ENCODE measurements around the gene MYH13. TPM values are rescaled to one million over a fixed set of nuclear protein-coding genes. Genes with fewer than 3 reads are reported as not detected.

Gene MYH13
- total RNA-seq = not detected

DNA sequence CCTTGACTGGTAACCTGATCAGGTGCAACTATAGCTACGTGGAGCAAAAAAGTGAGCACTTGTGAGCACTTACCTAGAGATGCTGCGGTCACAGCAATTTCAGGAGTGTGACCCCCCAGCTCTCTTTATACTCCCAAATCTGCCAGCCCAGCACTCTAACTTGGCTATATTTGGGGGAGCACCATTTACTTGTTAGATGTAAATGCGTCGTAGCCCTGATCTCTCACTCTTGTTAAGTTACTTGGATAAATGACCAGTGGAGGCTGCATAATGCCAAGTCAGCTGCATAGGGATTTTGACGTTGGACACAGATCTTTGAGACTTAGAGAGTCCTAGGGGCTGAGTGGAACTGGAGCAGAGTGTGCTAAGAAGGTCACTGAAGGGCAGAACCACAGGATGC is at the start of gene MYH13:
MYH13 (minus strand) TSS at position 101 of the 400 bp plus-strand sequence. CDS start 8,476 bp downstream, outside the sequence.
- Histone ChIP-seq H3K4me1 (no peaks in the 10 kb centered on the region), H3K4me3 (no peak within 1 kb of the TSS), H3K27ac (no peak within 1 kb of the TSS), H3K36me3 (no peaks in the 10 kb centered on the region), H3K9me3 (no peaks in the 10 kb centered on the region), H3K27me3 (no peaks in the 10 kb centered on the region)
- no peak for DNase-seq (ENCODE audit: low spot score in 2 of 2)
- 81% methylated on average over 5 of the region's 5 CpGs for WGBS
- no peak for TF ChIP-seq POLR2A (IDR thresholded peaks at IDR 0.05)
- no peak for TF ChIP-seq POLR2AphosphoS5 (IDR thresholded peaks at IDR 0.05)
- TF ChIP-seq, protein P1, sequence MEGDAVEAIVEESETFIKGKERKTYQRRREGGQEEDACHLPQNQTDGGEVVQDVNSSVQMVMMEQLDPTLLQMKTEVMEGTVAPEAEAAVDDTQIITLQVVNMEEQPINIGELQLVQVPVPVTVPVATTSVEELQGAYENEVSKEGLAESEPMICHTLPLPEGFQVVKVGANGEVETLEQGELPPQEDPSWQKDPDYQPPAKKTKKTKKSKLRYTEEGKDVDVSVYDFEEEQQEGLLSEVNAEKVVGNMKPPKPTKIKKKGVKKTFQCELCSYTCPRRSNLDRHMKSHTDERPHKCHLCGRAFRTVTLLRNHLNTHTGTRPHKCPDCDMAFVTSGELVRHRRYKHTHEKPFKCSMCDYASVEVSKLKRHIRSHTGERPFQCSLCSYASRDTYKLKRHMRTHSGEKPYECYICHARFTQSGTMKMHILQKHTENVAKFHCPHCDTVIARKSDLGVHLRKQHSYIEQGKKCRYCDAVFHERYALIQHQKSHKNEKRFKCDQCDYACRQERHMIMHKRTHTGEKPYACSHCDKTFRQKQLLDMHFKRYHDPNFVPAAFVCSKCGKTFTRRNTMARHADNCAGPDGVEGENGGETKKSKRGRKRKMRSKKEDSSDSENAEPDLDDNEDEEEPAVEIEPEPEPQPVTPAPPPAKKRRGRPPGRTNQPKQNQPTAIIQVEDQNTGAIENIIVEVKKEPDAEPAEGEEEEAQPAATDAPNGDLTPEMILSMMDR (IDR thresholded peaks at IDR 0.05) = no peak
- TF ChIP-seq EP300 (IDR thresholded peaks at IDR 0.05) = no peak

DNA sequence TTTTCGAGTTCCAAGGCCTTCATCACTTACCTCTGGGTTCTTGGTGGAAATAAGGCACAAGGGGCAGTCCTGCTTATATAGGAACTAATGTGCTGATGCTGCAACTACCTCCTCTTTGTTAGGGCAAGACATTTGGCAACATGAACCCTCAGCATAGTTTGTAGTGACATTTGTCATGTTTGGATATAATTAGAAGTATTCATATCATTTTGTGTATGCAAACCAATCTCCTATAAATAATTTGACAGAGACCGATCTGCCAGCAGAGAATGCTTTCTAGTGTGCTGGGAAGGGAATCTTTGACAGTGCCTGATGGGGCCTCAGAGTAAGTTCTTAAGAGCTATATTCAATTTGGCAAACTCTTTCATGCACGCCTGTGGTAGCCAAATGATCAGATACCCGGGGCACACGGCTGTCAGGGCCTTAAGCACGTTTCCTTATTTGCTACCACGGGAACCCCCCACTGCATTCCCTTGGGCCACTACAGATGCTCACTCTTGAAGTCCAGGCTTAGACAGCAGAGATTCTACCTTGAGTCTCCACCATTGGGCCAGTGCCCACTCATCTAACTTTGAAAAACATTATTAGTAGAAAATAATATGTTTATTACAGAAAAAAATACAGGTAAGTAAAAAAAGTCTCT is 49.2 kb upstream of the MYH13 start, which contains the start of gene MYH8:
MYH8 (minus strand) TSS at position 51 of the 643 bp plus-strand sequence. CDS start 1,723 bp downstream, outside the sequence.
- H3K36me3 ChIP-seq = no peaks in the 10 kb centered on the region
- 72% methylated on average over 7 of the region's 7 CpGs for WGBS

DNA sequence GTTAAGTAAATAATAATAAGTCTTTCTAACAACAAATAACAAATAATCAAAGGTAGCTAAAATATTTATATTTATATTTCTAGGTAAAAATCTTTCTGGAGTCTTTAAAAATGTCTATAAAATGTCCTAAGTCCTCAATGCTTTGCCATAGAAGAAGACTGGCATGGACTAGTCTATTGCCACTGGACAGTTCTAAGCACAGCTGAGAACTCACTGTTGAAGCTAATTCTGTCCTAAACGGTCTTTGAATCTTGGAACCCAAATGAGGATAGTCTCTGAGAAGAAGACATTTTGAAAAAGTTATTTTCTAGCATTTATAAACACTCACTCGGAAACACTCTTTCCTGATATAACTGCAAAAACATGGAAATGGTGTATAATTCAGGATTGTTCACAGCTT is 48.4 kb upstream of the MYH13 start:
- no peaks in the 10 kb centered on the region for H3K9me3 ChIP-seq
- no peak for DNase-seq (ENCODE audit: low spot score in 2 of 2)
- no peaks in the 10 kb centered on the region for H3K27me3 ChIP-seq
- H3K27ac ChIP-seq = no peak overlapping the region
- WGBS = 75% methylated on average over 2 of the region's 2 CpGs
- TF ChIP-seq POLR2A (IDR thresholded peaks at IDR 0.05) = no peak
- no peak for TF ChIP-seq POLR2AphosphoS5 (IDR thresholded peaks at IDR 0.05)
- no peak for TF ChIP-seq EP300 (IDR thresholded peaks at IDR 0.05)
- TF ChIP-seq, protein P1 (IDR thresholded peaks at IDR 0.05) = no peak
- H3K36me3 ChIP-seq = no peaks in the 10 kb centered on the region
- no peaks in the 10 kb centered on the region for H3K4me1 ChIP-seq
- no peak overlapping the region for H3K4me3 ChIP-seq

More for the DNA sequence above, 49.2 kb upstream of the MYH13 start, which contains the start of gene MYH8:
- Histone ChIP-seq H3K4me1 (no peaks in the 10 kb centered on the region), H3K27ac (no peak within 1 kb of the TSS), H3K9me3 (no peaks in the 10 kb centered on the region), H3K4me3 (no peak within 1 kb of the TSS), H3K27me3 (no peaks in the 10 kb centered on the region)
- TF ChIP-seq POLR2AphosphoS5 (IDR thresholded peaks at IDR 0.05) = no peak
- no peak for TF ChIP-seq POLR2A (IDR thresholded peaks at IDR 0.05)
- no peak for TF ChIP-seq EP300 (IDR thresholded peaks at IDR 0.05)
- TF ChIP-seq, protein P1 (IDR thresholded peaks at IDR 0.05) = no peak
- DNase-seq (ENCODE audit: low spot score in 2 of 2) = no peak

DNA sequence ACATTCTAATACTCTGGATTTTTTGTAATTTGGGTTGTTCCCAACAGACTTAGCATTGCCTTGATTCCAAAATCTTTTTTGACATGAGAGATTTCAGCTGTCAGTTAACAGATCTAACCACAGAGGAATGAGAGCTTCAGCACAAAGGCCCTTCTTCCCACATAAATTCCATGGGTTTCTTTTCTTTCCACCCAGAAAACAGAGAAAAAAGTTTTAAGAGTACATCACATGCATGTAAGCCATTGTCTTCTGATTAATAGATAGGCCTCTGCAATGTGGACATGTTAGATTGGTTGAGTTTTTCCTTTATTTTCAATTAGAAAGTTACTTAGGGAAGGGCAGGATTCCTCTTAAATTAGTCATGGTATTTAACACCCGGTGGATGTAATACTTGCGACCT is 48.0 kb upstream of the MYH13 start:
- H3K9me3 ChIP-seq = no peaks in the 10 kb centered on the region
- 65% methylated on average over 2 of the region's 2 CpGs for WGBS
- no peak overlapping the region for H3K27ac ChIP-seq
- H3K4me1 ChIP-seq = no peaks in the 10 kb centered on the region
- no peaks in the 10 kb centered on the region for H3K36me3 ChIP-seq
- no peak for TF ChIP-seq POLR2AphosphoS5 (IDR thresholded peaks at IDR 0.05)
- TF ChIP-seq, protein P1 (IDR thresholded peaks at IDR 0.05) = no peak
- TF ChIP-seq POLR2A (IDR thresholded peaks at IDR 0.05) = no peak
- no peak for TF ChIP-seq EP300 (IDR thresholded peaks at IDR 0.05)
- no peak for DNase-seq (ENCODE audit: low spot score in 2 of 2)
- H3K27me3 ChIP-seq = no peaks in the 10 kb centered on the region
- H3K4me3 ChIP-seq = no peak overlapping the region

DNA sequence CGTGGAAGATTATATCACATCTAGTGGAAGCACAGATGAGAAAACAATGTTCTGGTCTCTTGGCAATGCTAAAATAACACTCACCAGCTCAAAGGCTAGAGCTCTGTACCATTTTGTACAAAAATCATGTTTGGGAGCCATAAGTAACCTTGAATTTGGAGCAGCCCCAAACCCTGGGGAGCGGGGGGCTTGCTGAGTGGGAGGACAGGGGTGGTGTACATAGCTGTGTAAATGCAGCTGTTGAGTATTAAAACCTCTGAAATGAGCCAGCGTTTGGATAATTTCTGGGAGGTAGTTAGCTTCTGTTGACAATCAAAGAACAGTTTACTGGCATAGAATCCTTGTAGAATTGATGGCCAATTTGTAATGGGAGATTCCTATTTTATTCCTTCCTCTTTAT is 44.6 kb upstream of the MYH13 start:
- no peak for TF ChIP-seq EP300 (IDR thresholded peaks at IDR 0.05)
- TF ChIP-seq POLR2AphosphoS5 (IDR thresholded peaks at IDR 0.05) = no peak
- TF ChIP-seq, protein P1 (IDR thresholded peaks at IDR 0.05) = no peak
- TF ChIP-seq POLR2A (IDR thresholded peaks at IDR 0.05) = no peak
- Histone ChIP-seq H3K9me3 (no peaks in the 10 kb centered on the region), H3K27me3 (peaks cover 3% of the 10 kb centered on the region), H3K27ac (no peak overlapping the region), H3K36me3 (no peaks in the 10 kb centered on the region), H3K4me1 (no peaks in the 10 kb centered on the region), H3K4me3 (no peak overlapping the region)
- WGBS = 83% methylated on average over 3 of the region's 3 CpGs
- no peak for DNase-seq (ENCODE audit: low spot score in 2 of 2)

All from suprapubic skin (tissue), 4 donors.